ENCODE measurements around the gene SLC25A44.

DNA sequence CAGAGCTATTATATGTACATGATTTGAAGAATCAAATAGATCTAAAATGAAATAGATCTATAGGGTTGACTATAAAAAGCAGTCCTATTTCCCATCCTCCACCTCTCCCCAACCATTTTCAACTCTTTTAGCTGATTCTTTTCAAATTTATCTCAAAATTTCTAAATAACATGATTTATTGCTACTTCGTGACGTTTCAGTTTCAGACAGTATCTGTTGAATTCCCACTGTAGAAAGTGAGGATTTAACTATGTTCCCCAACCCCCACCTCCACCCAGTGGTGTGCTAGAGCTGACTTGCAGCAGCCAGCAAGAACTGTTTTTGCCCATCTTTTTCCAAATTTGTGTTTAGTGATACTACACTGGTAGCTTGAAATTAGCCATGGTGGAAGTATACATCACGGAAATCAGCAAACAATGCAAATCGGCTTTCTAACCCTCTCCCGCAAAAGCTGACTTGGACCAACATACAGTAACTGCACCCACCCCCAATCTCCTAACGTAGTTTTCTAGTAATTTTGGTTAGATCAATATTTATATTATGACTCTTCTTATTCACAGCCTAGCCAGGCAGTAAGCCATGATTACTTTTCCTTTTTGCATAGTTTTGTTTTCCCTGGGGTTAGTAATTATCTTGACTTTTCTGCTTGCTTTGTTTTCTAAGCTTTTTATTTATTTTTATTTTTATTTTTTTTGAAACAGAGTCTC lies 29.6 kb upstream of the SLC25A44 start:
- TF ChIP-seq, protein P1, sequence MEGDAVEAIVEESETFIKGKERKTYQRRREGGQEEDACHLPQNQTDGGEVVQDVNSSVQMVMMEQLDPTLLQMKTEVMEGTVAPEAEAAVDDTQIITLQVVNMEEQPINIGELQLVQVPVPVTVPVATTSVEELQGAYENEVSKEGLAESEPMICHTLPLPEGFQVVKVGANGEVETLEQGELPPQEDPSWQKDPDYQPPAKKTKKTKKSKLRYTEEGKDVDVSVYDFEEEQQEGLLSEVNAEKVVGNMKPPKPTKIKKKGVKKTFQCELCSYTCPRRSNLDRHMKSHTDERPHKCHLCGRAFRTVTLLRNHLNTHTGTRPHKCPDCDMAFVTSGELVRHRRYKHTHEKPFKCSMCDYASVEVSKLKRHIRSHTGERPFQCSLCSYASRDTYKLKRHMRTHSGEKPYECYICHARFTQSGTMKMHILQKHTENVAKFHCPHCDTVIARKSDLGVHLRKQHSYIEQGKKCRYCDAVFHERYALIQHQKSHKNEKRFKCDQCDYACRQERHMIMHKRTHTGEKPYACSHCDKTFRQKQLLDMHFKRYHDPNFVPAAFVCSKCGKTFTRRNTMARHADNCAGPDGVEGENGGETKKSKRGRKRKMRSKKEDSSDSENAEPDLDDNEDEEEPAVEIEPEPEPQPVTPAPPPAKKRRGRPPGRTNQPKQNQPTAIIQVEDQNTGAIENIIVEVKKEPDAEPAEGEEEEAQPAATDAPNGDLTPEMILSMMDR (IDR thresholded peaks at IDR 0.05; ENCODE audit: control extremely low read depth in 1 of 3, insufficient read depth in 1 of 3, low read depth in 1 of 3, low read length in 3 of 3) = no peak
- no peak for TF ChIP-seq CREB1 (IDR thresholded peaks at IDR 0.05)
- TF ChIP-seq, protein P2, sequence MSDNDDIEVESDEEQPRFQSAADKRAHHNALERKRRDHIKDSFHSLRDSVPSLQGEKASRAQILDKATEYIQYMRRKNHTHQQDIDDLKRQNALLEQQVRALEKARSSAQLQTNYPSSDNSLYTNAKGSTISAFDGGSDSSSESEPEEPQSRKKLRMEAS (IDR thresholded peaks at IDR 0.05) = no peak
- TF ChIP-seq EZH2 (IDR thresholded peaks at IDR 0.05; ENCODE audit: low read depth, low read length, severe bottlenecking) = no peak
- no peak for TF ChIP-seq POLR2A (IDR thresholded peaks at IDR 0.05; ENCODE audit: control extremely low read depth in 1 of 2, low read depth in 2 of 2, low read length in 2 of 2)
- TF ChIP-seq, protein P3, sequence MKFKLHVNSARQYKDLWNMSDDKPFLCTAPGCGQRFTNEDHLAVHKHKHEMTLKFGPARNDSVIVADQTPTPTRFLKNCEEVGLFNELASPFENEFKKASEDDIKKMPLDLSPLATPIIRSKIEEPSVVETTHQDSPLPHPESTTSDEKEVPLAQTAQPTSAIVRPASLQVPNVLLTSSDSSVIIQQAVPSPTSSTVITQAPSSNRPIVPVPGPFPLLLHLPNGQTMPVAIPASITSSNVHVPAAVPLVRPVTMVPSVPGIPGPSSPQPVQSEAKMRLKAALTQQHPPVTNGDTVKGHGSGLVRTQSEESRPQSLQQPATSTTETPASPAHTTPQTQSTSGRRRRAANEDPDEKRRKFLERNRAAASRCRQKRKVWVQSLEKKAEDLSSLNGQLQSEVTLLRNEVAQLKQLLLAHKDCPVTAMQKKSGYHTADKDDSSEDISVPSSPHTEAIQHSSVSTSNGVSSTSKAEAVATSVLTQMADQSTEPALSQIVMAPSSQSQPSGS (IDR thresholded peaks at IDR 0.05; ENCODE audit: low read length) = no peak
- TF ChIP-seq CHD1 (IDR thresholded peaks at IDR 0.05; ENCODE audit: low read depth, low read length) = no peak
- TF ChIP-seq SIN3A (conservative IDR thresholded peaks at IDR 0.05 in 1 of 2, IDR thresholded peaks at IDR 0.05 in 1 of 2; ENCODE audit: low read depth in 1 of 2, low read length in 2 of 2) = no peak
- no peak for TF ChIP-seq SIRT6 (IDR thresholded peaks at IDR 0.05; ENCODE audit: low read length)
